ENCODE data around the gene GPRC5B.

GRCh38 chr16:19844945-19845641 lies 39.6 kb downstream of the GPRC5B start:
- TF ChIP-seq CTCF (IDR thresholded peaks at IDR 0.05) (no peak), POLR2A (IDR thresholded peaks at IDR 0.05) (no peak)

Measured in uterus (tissue), 2 donors.